AG10803 (cell line): ENCODE results near the gene AHRR.

Experiments used
- DNase-seq: peaks from one replicate; pipeline ENCODE4 v3.0.0; 2010; ENCODE audit warnings: low read depth
- H3K4me3 ChIP-seq: 2 replicates; pipeline ENCODE4 v1.5.1; 2011; ENCODE audit warnings: mild to moderate bottlenecking, low read length, control low read depth
- TF ChIP-seq, protein P1 (sequence below): conservative IDR thresholded peaks from 2 replicates; pipeline ENCODE4 v1.5.1; 2011; ENCODE audit warnings: mild to moderate bottlenecking, low read length, control low read depth, inconsistent platforms

The AHRR gene

DNA sequence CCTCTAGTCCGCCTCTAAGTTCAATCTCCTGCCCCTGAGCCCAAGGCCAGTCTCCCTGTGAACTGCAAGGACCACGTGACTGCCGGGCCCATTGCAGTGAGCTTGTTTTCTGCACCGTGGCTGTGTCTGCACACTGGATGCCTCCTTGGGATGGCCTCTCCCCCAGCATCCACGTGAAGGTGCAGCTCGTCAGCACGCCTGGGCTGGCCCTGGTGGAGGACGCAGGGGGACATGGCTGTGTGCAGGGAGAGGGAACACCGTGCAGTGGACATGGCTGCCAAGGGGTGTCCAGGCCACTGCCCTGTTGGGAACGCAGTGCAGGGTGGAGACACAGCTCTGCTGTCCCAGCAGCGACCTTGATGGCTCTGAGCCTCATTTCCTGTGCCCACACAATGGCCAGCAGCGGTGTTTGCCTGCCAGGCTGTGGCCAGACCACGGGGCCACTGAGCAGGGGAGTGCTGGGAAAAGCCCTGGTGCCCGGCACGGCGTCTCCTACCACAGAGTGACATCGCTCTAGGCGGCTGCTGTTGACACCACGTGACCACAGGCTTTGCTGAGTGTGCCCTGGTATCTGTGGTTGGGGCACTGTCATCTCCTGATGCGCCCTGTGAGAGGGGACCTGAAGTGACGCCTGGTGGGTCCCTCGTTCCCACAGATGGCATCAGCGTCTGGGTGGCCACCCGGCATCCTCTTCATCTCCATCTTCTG lies 94.6 kb downstream of the AHRR start:
- TF ChIP-seq, protein P1, sequence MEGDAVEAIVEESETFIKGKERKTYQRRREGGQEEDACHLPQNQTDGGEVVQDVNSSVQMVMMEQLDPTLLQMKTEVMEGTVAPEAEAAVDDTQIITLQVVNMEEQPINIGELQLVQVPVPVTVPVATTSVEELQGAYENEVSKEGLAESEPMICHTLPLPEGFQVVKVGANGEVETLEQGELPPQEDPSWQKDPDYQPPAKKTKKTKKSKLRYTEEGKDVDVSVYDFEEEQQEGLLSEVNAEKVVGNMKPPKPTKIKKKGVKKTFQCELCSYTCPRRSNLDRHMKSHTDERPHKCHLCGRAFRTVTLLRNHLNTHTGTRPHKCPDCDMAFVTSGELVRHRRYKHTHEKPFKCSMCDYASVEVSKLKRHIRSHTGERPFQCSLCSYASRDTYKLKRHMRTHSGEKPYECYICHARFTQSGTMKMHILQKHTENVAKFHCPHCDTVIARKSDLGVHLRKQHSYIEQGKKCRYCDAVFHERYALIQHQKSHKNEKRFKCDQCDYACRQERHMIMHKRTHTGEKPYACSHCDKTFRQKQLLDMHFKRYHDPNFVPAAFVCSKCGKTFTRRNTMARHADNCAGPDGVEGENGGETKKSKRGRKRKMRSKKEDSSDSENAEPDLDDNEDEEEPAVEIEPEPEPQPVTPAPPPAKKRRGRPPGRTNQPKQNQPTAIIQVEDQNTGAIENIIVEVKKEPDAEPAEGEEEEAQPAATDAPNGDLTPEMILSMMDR = no peak
- H3K4me3 ChIP-seq = no peak overlapping the region
- no peak for DNase-seq

DNA sequence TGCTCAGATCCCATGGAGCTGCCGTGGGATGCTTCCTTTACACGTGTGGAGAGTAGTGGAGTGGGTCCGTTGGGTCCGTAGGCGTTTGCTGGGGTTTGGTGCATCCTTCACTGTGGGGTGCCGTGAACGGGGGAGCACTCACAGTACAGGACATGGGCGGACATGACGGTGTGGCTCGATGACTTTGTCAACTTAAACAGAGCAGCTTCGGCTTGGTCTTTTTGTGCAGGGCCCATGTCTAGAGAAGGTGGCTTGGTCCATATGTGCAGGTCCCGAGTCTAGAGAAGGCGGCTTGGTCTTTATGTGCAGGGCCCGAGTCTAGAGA lies 95.1 kb downstream of the AHRR start:
- no peak overlapping the region for H3K4me3 ChIP-seq
- TF ChIP-seq, protein P1 = no peak
- no peak for DNase-seq

- TF ChIP-seq, protein P1 = no peak
- DNase-seq = peak; percentile 55
- no peak overlapping the region for H3K4me3 ChIP-seq
Observed at GRCh38 chr5:417301-418161, 96.0 kb downstream of the AHRR start.

GRCh38 chr5:418162-419121 lies 96.9 kb downstream of the AHRR start:
- TF ChIP-seq, protein P1 = no peak
- H3K4me3 ChIP-seq = no peak overlapping the region
- peak; percentile 82 for DNase-seq

- DNase-seq = no peak
- no peak overlapping the region for H3K4me3 ChIP-seq
- TF ChIP-seq, protein P1 = no peak
Observed at GRCh38 chr5:419970-420369, 98.5 kb downstream of the AHRR start.

DNA sequence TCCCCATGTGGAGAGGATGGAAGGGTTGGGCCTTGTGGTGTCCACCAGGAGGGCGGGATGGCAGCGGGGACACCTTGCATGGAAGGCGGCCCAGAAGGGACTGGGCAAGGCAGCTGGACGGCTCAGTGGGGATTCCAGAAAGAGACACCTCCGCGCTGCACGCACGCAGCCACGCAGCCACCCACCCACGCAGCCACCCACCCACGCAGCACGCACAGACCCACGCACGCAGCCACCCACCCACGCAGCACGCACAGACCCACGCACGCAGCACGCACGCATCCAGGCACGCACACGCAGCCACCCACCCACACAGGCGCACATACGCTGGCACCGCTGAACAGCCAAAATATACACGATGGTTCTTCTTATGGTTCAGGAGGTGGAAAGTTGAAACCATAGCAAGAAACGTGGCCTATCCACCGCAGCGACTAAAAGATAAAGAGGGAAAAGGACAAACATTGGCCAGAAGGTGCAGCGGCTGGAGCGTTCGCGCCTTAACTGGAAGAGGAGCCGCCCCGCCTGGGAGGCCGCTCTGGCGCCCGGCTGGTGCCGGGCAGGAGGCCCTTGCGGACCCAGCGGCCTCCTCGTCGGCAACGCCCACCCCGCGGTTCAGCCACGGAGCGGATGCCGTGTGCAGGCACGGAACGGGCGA lies 99.2 kb downstream of the AHRR start:
- TF ChIP-seq, protein P1 = no peak
- DNase-seq = no peak

More for the DNA sequence above, 99.2 kb downstream of the AHRR start:
- no peak overlapping the region for H3K4me3 ChIP-seq
